Thyroid gland (tissue), 4 donors: Measurements from ENCODE around the gene XPO1.

Source experiments
- POLR2A ChIP-seq, 2 donors: fragments of 450-650 bp; IDR thresholded peaks; one replicate each; pipeline ENCODE4 v1.6.1; 2017; ENCODE audit warnings: antibody characterized with exemption in 2 of 2, mild to moderate bottlenecking in 2 of 2, moderate library complexity in 1 of 2
- TF ChIP-seq, protein P1 (sequence below), 6 experiments: fragments of 200-600 bp in 3 of 6; fragments of 450-650 bp in 3 of 6; sonication (generic) in 3 of 6; IDR thresholded peaks; one replicate each; pipeline ENCODE4 v1.5.1; 2016 to 2019; ENCODE audit warnings: antibody characterized with exemption in 6 of 6, mild to moderate bottlenecking in 2 of 6, inconsistent platforms in 1 of 6, moderate library complexity in 1 of 6

DNA sequence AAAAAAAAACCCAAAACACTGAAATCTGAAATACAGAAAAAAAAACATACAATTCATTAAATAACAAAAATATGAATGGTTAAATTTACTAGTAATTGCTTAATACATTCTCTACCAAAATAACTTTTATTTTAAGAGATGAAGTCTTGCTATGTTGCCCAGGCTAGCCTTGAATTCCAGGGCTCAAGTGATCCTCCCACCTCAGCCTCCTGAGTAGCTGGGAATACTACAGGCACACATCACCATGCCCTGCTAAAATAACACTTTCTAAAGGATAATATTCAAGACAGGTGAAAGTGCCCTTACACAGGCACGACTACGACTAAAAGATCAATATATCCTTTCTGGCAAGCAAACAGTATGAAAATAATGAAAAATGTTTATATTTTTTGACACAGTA is 76.8 kb downstream of the XPO1 start:
- TF ChIP-seq, protein P1, sequence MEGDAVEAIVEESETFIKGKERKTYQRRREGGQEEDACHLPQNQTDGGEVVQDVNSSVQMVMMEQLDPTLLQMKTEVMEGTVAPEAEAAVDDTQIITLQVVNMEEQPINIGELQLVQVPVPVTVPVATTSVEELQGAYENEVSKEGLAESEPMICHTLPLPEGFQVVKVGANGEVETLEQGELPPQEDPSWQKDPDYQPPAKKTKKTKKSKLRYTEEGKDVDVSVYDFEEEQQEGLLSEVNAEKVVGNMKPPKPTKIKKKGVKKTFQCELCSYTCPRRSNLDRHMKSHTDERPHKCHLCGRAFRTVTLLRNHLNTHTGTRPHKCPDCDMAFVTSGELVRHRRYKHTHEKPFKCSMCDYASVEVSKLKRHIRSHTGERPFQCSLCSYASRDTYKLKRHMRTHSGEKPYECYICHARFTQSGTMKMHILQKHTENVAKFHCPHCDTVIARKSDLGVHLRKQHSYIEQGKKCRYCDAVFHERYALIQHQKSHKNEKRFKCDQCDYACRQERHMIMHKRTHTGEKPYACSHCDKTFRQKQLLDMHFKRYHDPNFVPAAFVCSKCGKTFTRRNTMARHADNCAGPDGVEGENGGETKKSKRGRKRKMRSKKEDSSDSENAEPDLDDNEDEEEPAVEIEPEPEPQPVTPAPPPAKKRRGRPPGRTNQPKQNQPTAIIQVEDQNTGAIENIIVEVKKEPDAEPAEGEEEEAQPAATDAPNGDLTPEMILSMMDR (IDR thresholded peaks at IDR 0.05): no peak
- TF ChIP-seq POLR2A (IDR thresholded peaks at IDR 0.05): no peak
